NT2/D1 (cell line): ENCODE results near the gene LTBP4.

Source experiments
- SUZ12 ChIP-seq: IDR thresholded peaks from 2 replicates; pipeline ENCODE4 v1.6.1; 2011; ENCODE audit not compliant: insufficient read length, insufficient read depth; ENCODE audit errors: extremely low read depth
- YY1 ChIP-seq: IDR thresholded peaks from 2 replicates; pipeline ENCODE4 v1.6.1; 2011; ENCODE audit not compliant: insufficient read length, insufficient read depth
- ZNF274 ChIP-seq: IDR thresholded peaks from 2 replicates; pipeline ENCODE4 v1.6.1; 2011; ENCODE audit warnings: mild to moderate bottlenecking, low read depth, low read length

- TF ChIP-seq ZNF274 (no peak), YY1 (no peak), SUZ12 (no peak)
Observed at GRCh38 chr19:40672038-40672437, 70.9 kb downstream of the LTBP4 start.
